Measurements from ENCODE around the gene STX5.
"Not testable (repeated sequence)": the region's sequence is repeated elsewhere in the genome, so short reads cannot be mapped to it uniquely, and the experiment has no call there.

The STX5 gene

GRCh38 chr11:62828130-62828529 lies 3.7 kb downstream of the STX5 start:
- not testable (repeated sequence) for DNase-seq

DNA sequence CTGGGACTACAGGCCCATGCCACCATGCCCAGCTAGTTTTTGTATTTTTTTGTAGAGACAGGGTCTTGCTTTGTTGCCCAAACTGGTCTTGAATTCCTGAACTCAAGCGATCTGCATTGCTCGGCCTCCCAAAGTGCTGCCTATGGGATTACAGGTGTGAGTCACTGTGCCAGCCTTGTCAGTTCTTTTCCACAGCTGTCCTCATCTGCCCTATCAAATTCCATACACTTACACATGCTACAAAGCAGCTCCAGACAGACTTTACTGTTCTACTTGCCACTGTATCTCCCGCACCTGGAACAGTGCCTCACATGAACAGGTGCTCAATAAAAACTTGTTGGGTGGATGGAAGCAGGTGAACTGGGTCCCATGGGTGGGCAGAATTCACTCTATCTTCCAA lies 8.2 kb downstream of the STX5 start:
- DNase-seq = no peak

DNA sequence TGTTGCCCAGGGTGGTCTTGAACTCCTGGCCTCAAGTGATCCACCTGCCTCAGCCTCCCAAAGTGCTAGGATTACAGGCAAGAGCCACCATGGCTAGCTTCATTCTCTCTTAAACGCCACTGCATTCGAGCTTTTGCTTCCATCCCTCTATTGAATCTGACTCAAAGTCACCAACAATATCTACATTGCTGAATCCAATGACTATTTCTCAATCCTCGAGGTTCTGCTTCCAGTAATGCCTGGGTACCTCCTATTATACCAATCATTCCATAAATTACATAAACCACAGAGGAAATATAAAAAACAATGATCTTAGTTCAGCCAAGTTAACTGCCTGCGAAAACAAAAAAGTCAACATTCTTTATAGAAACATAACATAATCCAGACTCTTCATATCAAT lies 14.7 kb downstream of the STX5 start:
- no peak for DNase-seq

- no peak for DNase-seq
Observed at GRCh38 chr11:62816557-62816956, 15.3 kb downstream of the STX5 start.

DNA sequence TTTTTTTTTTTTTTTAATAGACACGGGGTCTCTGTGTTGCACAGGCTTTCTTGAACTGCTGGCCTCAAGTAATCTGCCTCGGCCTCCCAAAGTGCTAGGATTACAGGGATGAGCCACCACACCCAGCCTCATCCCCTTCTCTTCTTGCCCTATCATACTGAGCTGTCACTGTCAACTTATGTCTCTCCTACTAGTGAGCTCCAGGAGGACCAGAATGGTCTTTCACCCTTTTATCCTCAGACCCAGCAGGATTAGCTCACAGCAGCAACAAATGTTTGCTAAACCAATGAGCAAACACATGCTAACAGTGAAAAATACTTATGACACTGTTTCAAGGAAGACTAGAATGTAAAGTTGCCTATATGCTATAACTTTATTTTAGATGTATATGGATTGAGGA lies 20.2 kb downstream of the STX5 start:
- no peak for DNase-seq

GRCh38 chr11:62810748-62811147 lies 21.1 kb downstream of the STX5 start:
- no peak for DNase-seq

DNA sequence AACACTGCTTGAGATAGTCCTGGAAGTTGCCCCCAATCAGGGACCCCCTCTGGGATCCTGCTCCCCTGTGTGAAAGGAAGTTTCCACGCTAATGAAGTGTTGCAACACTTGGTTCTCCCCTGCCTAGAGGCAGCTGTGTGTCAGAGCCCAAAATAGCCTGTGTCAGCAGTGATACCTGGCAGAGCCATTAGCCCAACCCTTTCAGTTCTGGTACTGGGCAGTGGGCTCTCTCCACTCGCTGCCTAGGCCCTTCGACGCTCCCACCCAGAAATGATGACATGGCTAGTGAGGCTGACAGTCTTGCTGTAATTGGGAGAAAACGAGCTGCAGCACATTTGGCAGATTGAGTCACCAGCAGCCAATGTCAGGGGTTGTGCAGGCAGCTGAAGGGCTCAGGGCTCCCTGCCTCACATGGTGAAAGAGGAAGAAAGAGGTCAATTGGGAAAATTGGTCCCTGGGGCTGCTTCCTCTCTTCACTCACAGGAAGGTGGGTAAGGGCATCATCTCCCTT lies 25.2 kb downstream of the STX5 start:
- no peak for DNase-seq

DNA sequence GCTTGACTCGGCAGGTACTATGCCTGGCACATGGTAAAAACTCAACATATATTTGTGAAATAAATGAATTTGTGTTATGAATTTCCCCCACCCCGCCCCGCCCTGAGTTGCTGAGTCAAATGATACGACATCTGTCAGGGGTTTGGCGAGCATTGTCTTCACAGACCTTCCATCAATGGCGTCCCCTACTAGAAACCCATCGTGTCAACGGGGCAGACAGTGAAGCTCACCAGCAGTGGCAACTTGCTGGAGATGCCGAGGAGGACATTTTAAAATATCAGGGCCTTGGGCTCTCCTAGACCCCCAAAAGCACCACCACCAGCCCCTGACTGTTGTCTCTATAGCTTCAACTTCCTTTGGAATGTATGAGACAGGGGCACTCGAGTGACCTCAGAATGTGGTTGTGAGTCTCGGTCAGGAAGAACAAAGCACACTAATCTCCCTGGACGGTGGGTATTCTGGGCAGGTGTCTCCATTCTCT lies 25.9 kb downstream of the STX5 start:
- no peak for DNase-seq

DNA sequence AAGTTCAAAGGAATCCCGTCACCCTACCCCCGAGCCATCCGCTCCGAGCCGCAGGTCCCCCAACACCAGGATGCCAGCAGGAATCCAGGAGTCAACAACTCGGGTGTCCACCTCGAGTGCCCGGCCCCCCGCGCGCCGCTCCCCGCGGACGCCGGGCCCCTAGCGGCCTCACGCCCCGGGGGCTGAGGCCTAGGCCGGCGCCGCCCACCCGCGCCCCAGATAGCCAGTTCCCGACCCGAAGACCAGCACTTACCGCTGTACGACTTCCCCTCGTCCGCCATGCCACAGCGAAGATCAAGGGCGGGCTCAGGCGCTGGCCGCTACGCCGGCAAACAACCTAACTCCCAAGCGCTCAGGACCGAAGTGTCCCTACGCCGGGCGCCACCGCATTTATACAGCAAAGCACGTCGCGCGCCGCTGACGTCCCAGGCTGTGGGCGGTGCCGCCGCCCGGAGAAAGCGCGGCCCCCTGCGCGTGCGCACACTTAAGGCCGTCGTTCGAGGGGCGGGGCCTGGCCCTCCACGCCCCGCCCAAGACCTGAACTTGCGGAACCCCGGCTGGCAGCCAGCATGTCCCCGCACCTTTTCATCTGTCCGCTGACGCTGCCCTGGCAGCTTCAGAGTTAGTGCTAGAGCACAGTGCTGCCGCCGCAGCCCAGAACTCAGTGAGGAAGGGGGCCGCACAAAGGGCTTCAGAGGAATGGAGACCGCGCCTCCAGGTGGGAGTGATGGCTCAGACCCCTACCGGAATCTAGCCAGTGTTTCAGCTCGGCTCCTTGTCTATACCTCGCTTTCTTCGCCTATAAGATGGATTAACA lies 26.6 kb downstream of the STX5 start, which contains the start of gene NXF1:
TSS of gene NXF1 (minus strand) at position 365 of the 817 bp plus-strand sequence. CDS start at position 281, 84 bp downstream.
- DNase-seq = peak; percentile 83

DNA sequence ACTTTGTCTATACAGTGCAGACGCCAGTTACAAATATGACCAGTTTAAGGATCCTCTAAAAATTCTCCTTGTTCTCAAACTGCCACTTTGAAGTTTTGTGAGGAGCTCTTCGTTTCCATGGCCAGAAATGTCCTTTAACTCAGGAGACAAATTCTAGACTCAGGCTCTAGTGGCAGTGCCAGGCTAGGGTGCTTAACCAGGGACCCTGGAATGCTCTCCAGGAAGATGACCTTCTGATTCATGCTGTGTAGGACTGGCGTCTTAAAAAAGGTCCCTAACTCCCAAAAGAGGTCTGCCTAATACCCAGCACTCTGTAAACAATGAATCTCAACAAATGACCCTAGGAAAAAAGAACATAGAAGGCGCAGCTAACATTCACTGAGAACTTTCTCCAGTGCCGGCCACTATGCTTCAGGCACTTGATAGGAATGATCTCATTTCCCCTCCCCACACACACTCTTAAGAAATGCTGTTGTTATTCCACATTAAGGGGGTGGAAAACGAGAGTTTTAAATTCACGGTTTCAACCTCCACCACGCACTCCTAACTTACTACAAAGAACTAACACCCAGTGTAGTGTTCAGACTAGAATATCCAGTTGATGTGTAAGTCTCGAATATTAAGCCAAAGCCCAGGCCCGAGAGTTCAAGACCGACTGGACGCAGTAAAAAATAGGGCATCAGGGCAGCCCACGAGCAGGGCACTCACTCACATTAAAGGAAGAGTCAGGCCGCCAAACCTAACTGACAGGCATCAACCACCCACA lies 27.4 kb downstream of the STX5 start:
- DNase-seq = no peak

DNA sequence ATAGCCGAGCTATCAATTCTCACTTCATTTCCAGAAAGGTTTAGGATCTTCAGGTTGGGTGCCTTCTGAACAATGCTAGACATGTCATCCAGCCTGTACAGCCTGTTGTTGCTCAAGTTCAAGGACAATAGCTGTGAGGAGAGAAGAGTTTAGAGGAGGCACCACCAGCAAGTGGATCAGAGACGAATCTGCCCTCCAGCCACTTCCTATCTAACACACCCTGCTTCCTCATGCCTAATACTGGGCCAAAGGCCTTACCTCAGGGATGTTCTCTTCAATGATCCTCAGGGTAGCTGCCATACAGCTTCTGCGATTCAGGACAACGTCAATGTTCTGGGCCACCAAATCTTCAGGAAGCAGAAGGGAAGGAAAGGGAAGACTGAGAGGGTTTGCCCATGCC lies 30.8 kb downstream of the STX5 start:
- no peak for DNase-seq

DNA sequence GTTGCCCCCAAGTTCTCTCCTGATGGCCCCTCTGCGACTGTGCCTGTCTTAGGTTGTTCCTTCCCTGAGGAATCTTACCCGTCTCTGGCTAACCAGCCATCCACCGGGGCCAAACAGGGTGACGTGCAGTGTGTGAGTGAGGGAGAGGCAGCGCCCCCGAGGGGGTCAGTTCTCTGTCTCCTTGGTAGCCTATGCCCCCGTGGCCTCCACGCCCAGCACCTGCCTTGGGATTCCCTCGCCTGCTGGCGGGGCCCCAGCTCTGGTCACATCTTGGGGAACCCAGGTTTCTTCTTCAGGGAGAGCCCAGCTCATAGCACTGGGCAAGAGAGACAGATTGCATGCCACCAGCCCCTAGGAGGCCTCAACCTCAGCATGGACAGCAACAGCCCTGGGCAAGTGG lies 32.4 kb downstream of the STX5 start:
- no peak for DNase-seq

- no peak for DNase-seq
Observed at GRCh38 chr11:62796281-62796680, 35.6 kb downstream of the STX5 start.

DNA sequence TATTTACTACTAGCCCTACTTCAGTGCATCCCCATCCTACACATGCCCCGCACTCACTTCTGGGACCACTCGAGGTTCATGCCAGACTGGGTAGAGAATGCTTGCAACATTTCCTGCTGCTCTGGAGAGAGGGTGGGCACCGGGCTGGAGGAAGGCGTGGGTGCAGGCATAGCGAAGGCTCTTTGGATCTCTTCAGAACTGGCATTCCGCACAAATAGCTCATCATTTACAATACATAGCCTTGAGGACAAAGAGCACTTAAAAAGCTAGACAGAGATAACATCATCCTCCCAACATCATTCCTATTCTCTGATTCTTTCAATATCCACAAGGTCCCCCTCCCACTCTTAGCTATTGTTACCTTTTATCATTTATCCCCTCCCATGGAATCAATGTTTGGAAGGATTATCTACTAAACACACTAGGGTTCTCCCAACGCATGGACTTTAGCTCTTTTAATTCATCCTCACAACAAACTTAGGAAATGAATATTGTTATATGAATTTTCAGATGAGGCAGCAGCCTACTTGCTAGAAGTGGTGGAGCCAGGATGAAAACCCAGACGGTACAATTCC lies 37.6 kb downstream of the STX5 start:
- no peak for DNase-seq

GRCh38 chr11:62792202-62792575 lies 39.7 kb downstream of the STX5 start:
- no peak for DNase-seq

GRCh38 chr11:62791501-62792201 lies 40.2 kb downstream of the STX5 start, which contains the start of gene TMEM223:
TMEM223 (minus strand) TSS chr11:62792006; CDS start chr11:62791994, 12 bp downstream.
- DNase-seq = peak; percentile 17

- DNase-seq = no peak
Observed at GRCh38 chr11:62789576-62789975, 42.3 kb downstream of the STX5 start.

GRCh38 chr11:62788991-62789390 lies 42.9 kb downstream of the STX5 start:
- DNase-seq = no peak

GRCh38 chr11:62787005-62787759 lies 44.7 kb downstream of the STX5 start, which contains the start of gene TMEM179B:
TMEM179B (plus strand) TSS chr11:62787402; CDS start chr11:62787432, 30 bp downstream.
- DNase-seq = peak; percentile 86

- DNase-seq = peak; percentile 26
Observed at GRCh38 chr11:62786318-62787004, 45.4 kb downstream of the STX5 start.

DNA sequence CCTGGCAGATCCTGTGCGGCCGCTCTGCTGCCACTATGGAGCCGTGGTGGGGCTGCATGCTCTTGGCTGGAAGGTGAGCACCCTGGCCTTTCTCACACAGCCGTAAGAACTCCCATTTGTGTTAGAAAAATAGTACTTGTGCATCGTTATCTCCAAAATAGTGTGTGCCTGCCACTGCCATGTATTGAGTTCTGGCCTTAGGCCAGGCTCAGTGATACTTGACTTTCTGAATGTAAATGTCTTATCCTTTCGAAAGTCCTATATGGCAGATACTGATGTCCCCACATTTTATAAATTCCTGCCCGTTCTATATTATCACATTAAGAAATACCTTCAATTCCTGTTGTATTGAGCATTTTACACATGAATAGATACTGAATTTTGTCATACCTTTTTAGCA lies 49.1 kb downstream of the STX5 start:
- no peak for DNase-seq
